NT2/D1 (cell line): ENCODE measurements around the gene ABI1.

ENCODE experiments used
- SUZ12 ChIP-seq: IDR thresholded peaks from 2 replicates; pipeline ENCODE4 v1.6.1; 2011; ENCODE audit not compliant: insufficient read length, insufficient read depth; ENCODE audit errors: extremely low read depth
- YY1 ChIP-seq: IDR thresholded peaks from 2 replicates; pipeline ENCODE4 v1.6.1; 2011; ENCODE audit not compliant: insufficient read length, insufficient read depth
- ZNF274 ChIP-seq: IDR thresholded peaks from 2 replicates; pipeline ENCODE4 v1.6.1; 2011; ENCODE audit warnings: mild to moderate bottlenecking, low read depth, low read length

DNA sequence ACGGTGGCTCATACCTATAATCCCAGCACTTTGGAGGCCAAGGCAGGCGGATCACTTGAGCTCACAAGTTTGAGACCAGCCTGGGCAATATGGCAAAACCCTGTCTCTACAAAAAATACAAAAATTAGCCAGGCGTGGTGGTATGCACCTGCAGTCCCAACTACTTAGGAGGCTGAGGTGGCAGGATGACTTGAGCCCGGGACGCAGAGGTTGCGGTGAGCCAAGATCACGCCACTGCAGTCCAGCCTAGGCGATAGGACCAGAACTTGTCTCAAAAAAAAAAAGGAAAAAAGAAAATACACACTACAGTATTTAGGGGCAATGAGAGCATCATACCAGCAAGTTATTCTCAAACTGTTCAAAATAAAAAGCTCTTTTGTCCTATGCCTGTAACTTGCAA is 59.5 kb downstream of the ABI1 start:
- no peak for TF ChIP-seq SUZ12
- no peak for TF ChIP-seq ZNF274
- TF ChIP-seq YY1: no peak
